ENCODE results near the gene LIMCH1. TPM values are rescaled to one million over a fixed set of nuclear protein-coding genes. Genes with fewer than 3 reads are reported as not detected.

Gene LIMCH1
- polyA plus RNA-seq, 1 of the 3 experiments (the other 2 are of a cell fraction) = 1.2 TPM

GRCh38 chr4:41741354-41741753 is 203.4 kb downstream of the LIMCH1 start:
- H3K27me3 ChIP-seq (ENCODE audit: insufficient read depth) = peaks cover 23% of the 10 kb centered on the region
- no peak overlapping the region for H3K4me3 ChIP-seq (ENCODE audit: low read depth in 2 of 2, low read length in 1 of 2)
- H3F3A ChIP-seq (replicated peaks; ENCODE audit: insufficient read depth) = no peaks in the 10 kb centered on the region
- no peak for TF ChIP-seq JUND (IDR thresholded peaks at IDR 0.05)
- TF ChIP-seq PBX3 (IDR thresholded peaks at IDR 0.05) = no peak
- no peak for TF ChIP-seq USF2 (IDR thresholded peaks at IDR 0.05; ENCODE audit: borderline replicate concordance, low read depth, low read length)
- TF ChIP-seq RCOR1 (IDR thresholded peaks at IDR 0.05; ENCODE audit: low read length) = no peak
- TF ChIP-seq, protein P1, sequence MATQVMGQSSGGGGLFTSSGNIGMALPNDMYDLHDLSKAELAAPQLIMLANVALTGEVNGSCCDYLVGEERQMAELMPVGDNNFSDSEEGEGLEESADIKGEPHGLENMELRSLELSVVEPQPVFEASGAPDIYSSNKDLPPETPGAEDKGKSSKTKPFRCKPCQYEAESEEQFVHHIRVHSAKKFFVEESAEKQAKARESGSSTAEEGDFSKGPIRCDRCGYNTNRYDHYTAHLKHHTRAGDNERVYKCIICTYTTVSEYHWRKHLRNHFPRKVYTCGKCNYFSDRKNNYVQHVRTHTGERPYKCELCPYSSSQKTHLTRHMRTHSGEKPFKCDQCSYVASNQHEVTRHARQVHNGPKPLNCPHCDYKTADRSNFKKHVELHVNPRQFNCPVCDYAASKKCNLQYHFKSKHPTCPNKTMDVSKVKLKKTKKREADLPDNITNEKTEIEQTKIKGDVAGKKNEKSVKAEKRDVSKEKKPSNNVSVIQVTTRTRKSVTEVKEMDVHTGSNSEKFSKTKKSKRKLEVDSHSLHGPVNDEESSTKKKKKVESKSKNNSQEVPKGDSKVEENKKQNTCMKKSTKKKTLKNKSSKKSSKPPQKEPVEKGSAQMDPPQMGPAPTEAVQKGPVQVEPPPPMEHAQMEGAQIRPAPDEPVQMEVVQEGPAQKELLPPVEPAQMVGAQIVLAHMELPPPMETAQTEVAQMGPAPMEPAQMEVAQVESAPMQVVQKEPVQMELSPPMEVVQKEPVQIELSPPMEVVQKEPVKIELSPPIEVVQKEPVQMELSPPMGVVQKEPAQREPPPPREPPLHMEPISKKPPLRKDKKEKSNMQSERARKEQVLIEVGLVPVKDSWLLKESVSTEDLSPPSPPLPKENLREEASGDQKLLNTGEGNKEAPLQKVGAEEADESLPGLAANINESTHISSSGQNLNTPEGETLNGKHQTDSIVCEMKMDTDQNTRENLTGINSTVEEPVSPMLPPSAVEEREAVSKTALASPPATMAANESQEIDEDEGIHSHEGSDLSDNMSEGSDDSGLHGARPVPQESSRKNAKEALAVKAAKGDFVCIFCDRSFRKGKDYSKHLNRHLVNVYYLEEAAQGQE (IDR thresholded peaks at IDR 0.05; ENCODE audit: low read depth, low read length) = no peak
- no peak for TF ChIP-seq ELF1 (IDR thresholded peaks at IDR 0.05)
- no peak for TF ChIP-seq RFX5 (IDR thresholded peaks at IDR 0.05; ENCODE audit: low read length)
- H3K4me1 ChIP-seq (ENCODE audit: control insufficient read depth in 1 of 2, insufficient read depth in 2 of 2, low read depth in 1 of 2, low read length in 1 of 2) = peaks cover 0 to 16% of the 10 kb centered on the region in 2 experiments; a peak in 2 of 4 replicates
- H3K9me3 ChIP-seq = no peaks in the 10 kb centered on the region
- H3K4me2 ChIP-seq = no peak overlapping the region
- H3K79me2 ChIP-seq (ENCODE audit: insufficient read depth) = no peaks in the 10 kb centered on the region
- POLR2A ChIA-PET = interaction anchor here (1.1 to 2.4 kb wide), 7 partner anchors 8 to 144 kb away, joined by 4 to 10 read pairs (median 6); partner anchors contain the start of gene PHOX2B
- H2AFZ ChIP-seq (ENCODE audit: low read depth) = no peak overlapping the region
- CTCF ChIA-PET = interaction anchor here (0.6 to 3.1 kb wide), 6 partner anchors 10 to 146 kb away, joined by 3 to 19 read pairs (median 4); no protein-coding TSS in a partner anchor
- H3K9me2 ChIP-seq = no peaks in the 10 kb centered on the region
- 53% methylated on average over 2 of the region's 2 CpGs for WGBS (ENCODE audit: low lambda C conversion rate)
- H3K36me3 ChIP-seq (replicated peaks in 1 of 2; ENCODE audit: control insufficient read depth in 1 of 2, insufficient read depth in 2 of 2, low read length in 1 of 2) = peaks cover 0 to 4% of the 10 kb centered on the region in 2 experiments
- no peak overlapping the region; a peak in 2 of 4 replicates for H3K27ac ChIP-seq (ENCODE audit: low read depth in 2 of 2, low read length in 1 of 2)
- no peak overlapping the region for H3K9ac ChIP-seq
- DNase-seq = no peak
- no peaks in the 10 kb centered on the region for H4K20me1 ChIP-seq (ENCODE audit: insufficient read depth)

GRCh38 chr4:41744572-41745291 is 206.8 kb downstream of the LIMCH1 start:
- Histone ChIP-seq H3K4me2 (no peak overlapping the region), H3F3A (replicated peaks; ENCODE audit: insufficient read depth) (no peaks in the 10 kb centered on the region), H3K36me3 (replicated peaks in 1 of 2; ENCODE audit: control insufficient read depth in 1 of 2, insufficient read depth in 2 of 2, low read length in 1 of 2) (peaks cover 0 to 4% of the 10 kb centered on the region in 2 experiments), H4K20me1 (ENCODE audit: insufficient read depth) (no peaks in the 10 kb centered on the region), H3K9ac (no peak overlapping the region), H3K9me2 (no peaks in the 10 kb centered on the region), H3K4me1 (ENCODE audit: control insufficient read depth in 1 of 2, insufficient read depth in 2 of 2, low read depth in 1 of 2, low read length in 1 of 2) (peaks cover 0 to 16% of the 10 kb centered on the region in 2 experiments; a peak in 2 of 4 replicates), H3K27ac (ENCODE audit: low read depth in 2 of 2, low read length in 1 of 2) (peak overlapping the region in 1 of 2 experiments; percentile 100; a peak in 2 of 4 replicates), H3K27me3 (ENCODE audit: insufficient read depth) (peaks cover 54% of the 10 kb centered on the region), H3K9me3 (no peaks in the 10 kb centered on the region), H3K4me3 (ENCODE audit: low read depth in 2 of 2, low read length in 1 of 2) (peak overlapping the region in 1 of 2 experiments; percentile 56; a peak in 2 of 4 replicates), H2AFZ (ENCODE audit: low read depth) (no peak overlapping the region), H3K79me2 (ENCODE audit: insufficient read depth) (no peaks in the 10 kb centered on the region)
- ChIA-PET CTCF (interaction anchor here (0.9 kb wide), 1 partner anchor 47 kb away, joined by 3 read pairs; no protein-coding TSS in a partner anchor), POLR2A (interaction anchor here (6.3 kb wide), 2 partner anchors 116 to 136 kb away, joined by 288 to 461 read pairs; no protein-coding TSS in a partner anchor)
- WGBS (ENCODE audit: low lambda C conversion rate) = 20% methylated on average over 22 of the region's 33 CpGs
- no peak for DNase-seq
- TF ChIP-seq GABPA (IDR thresholded peaks at IDR 0.05; ENCODE audit: low read depth) = no peak
- no peak for TF ChIP-seq POLR2AphosphoS5 (IDR thresholded peaks at IDR 0.05; ENCODE audit: low read depth, low read length)
- TF ChIP-seq EZH2phosphoT487 (IDR thresholded peaks at IDR 0.05; ENCODE audit: borderline replicate concordance, low read depth) = no peak
- no peak for TF ChIP-seq SIN3A (IDR thresholded peaks at IDR 0.05; ENCODE audit: borderline replicate concordance, low read depth, low read length)
- no peak for TF ChIP-seq YY1 (IDR thresholded peaks at IDR 0.05; ENCODE audit: low read depth)
- TF ChIP-seq RAD21 (IDR thresholded peaks at IDR 0.05; ENCODE audit: low read length) = no peak
- TF ChIP-seq FOSL2 (IDR thresholded peaks at IDR 0.05; ENCODE audit: borderline replicate concordance, low read depth) = no peak
- no peak for TF ChIP-seq CTCF (IDR thresholded peaks at IDR 0.05)
- no peak for TF ChIP-seq MEF2A (IDR thresholded peaks at IDR 0.05; ENCODE audit: borderline replicate concordance, low read depth)
- no peak for TF ChIP-seq MXI1 (IDR thresholded peaks at IDR 0.05; ENCODE audit: low read depth, low read length)
- TF ChIP-seq JUND (IDR thresholded peaks at IDR 0.05) = no peak
- no peak for TF ChIP-seq FOXJ3 (CRISPR knock-in tag; IDR thresholded peaks at IDR 0.05)
